T1000 (cell line): ENCODE measurements around the gene CPT2.
"Not testable (repeated sequence)": the region's sequence is repeated elsewhere in the genome, so short reads cannot be mapped to it uniquely, and the experiment has no call there.

Experiments
- DNase-seq: peaks from one replicate; lab custom pipeline; 2025; ENCODE audit warnings: mixed read lengths; lab: John Stamatoyannopoulos, UW

CPT2 gene

GRCh38 chr1:53182716-53183094, 13.9 kb upstream of the CPT2 start:
- DNase-seq, result no peak

GRCh38 chr1:53183095-53183990, 13.3 kb upstream of the CPT2 start:
- no peak for DNase-seq

GRCh38 chr1:53185955-53186297, 10.7 kb upstream of the CPT2 start:
- DNase-seq, result not testable (repeated sequence)

- no peak for DNase-seq
Observed at GRCh38 chr1:53186533-53186932, 10.1 kb upstream of the CPT2 start.

GRCh38 chr1:53187401-53187800, 9.2 kb upstream of the CPT2 start:
- no peak for DNase-seq

GRCh38 chr1:53188099-53188498, 8.5 kb upstream of the CPT2 start:
- DNase-seq, result no peak

- no peak for DNase-seq
Observed at GRCh38 chr1:53189061-53189460, 7.6 kb upstream of the CPT2 start.

- no peak for DNase-seq
Observed at GRCh38 chr1:53190210-53190611, 6.4 kb upstream of the CPT2 start.

GRCh38 chr1:53195246-53196016, 1.2 kb upstream of the CPT2 start:
- no peak for DNase-seq

GRCh38 chr1:53196017-53196484, 573 bp upstream of the CPT2 start:
- no peak for DNase-seq

GRCh38 chr1:53197291-53198200, 922 bp downstream of the CPT2 start:
- no peak for DNase-seq

- DNase-seq, result no peak
Observed at GRCh38 chr1:53198241-53198651, 1.6 kb downstream of the CPT2 start.

GRCh38 chr1:53203466-53203865, 6.8 kb downstream of the CPT2 start:
- no peak for DNase-seq

- not testable (repeated sequence) for DNase-seq
Observed at GRCh38 chr1:53205496-53205895, 8.9 kb downstream of the CPT2 start.

GRCh38 chr1:53206083-53206685, 9.6 kb downstream of the CPT2 start:
- not testable (repeated sequence) for DNase-seq

GRCh38 chr1:53206735-53207379, 10.2 kb downstream of the CPT2 start:
- DNase-seq, result no peak

GRCh38 chr1:53207726-53208125, 11.1 kb downstream of the CPT2 start:
- DNase-seq, result no peak

- DNase-seq, result no peak
Observed at GRCh38 chr1:53210352-53210751, 13.7 kb downstream of the CPT2 start.

- DNase-seq, result no peak
Observed at GRCh38 chr1:53210954-53211353, 14.3 kb downstream of the CPT2 start.

- DNase-seq, result no peak
Observed at GRCh38 chr1:53214376-53214940, 17.8 kb downstream of the CPT2 start.

GRCh38 chr1:53218201-53218600, 21.6 kb downstream of the CPT2 start:
- no peak for DNase-seq
